GM23338 (cell line): ENCODE data around the gene NRG3. TPM values are rescaled to one million over a fixed set of nuclear protein-coding genes. Genes with fewer than 3 reads are reported as not detected.

Source experiments
- ATAC-seq: fragments of 200-7000 bp; cut with Tn5 transposase; 3 replicates; pipeline ENCODE4 v1.9.1; 2020
- DNase-seq: peaks from one replicate; pipeline ENCODE4 v3.0.0-alpha.2; 2015; ENCODE audit warnings: low spot score
- H2AFZ ChIP-seq: fragments of 200-600 bp; sonication (generic); 2 replicates; pipeline ENCODE4 v1.8.0; 2016; ENCODE audit warnings: antibody characterized with exemption, mild to moderate bottlenecking, moderate library complexity
- H3F3A ChIP-seq: fragments of 200-600 bp; sonication (generic); replicated peaks from 2 replicates; pipeline ENCODE4 v1.8.0; 2017; ENCODE audit warnings: antibody characterized with exemption, mixed run types, low read depth
- H3K27ac ChIP-seq: fragments of 200-600 bp; sonication (generic); 2 replicates; pipeline ENCODE4 v1.6.1; 2016; ENCODE audit warnings: low read depth
- H3K27me3 ChIP-seq: fragments of 200-600 bp; sonication (generic); 2 replicates; pipeline ENCODE4 v1.8.0; 2016; ENCODE audit warnings: mild to moderate bottlenecking, mixed run types, moderate library complexity; ENCODE audit not compliant: insufficient read depth
- H3K36me3 ChIP-seq: fragments of 200-600 bp; sonication (generic); 2 replicates; pipeline ENCODE4 v1.8.0; 2016; ENCODE audit warnings: mild to moderate bottlenecking; ENCODE audit not compliant: insufficient read depth
- H3K4me1 ChIP-seq: fragments of 200-600 bp; sonication (generic); 2 replicates; pipeline ENCODE4 v1.8.0; 2016; ENCODE audit warnings: mild to moderate bottlenecking, moderate library complexity; ENCODE audit not compliant: insufficient read depth
- H3K4me2 ChIP-seq: fragments of 200-600 bp; sonication (generic); 2 replicates; pipeline ENCODE4 v1.7.1; 2017; ENCODE audit warnings: mixed run types
- H3K4me3 ChIP-seq: fragments of 200-600 bp; sonication (generic); 2 replicates; pipeline ENCODE4 v1.6.1; 2016; ENCODE audit warnings: mixed run types
- H3K79me2 ChIP-seq: fragments of 200-600 bp; sonication (generic); replicated peaks from 2 replicates; pipeline ENCODE4 v1.8.0; 2017; ENCODE audit warnings: mild to moderate bottlenecking; ENCODE audit not compliant: insufficient read depth
- H3K9me2 ChIP-seq: fragments of 200-600 bp; sonication (generic); 2 replicates; pipeline ENCODE4 v1.8.0; 2017; ENCODE audit not compliant: insufficient read depth
- H4K20me1 ChIP-seq: fragments of 200-600 bp; sonication (generic); replicated peaks from 2 replicates; pipeline ENCODE4 v1.8.0; 2017; ENCODE audit warnings: mild to moderate bottlenecking; ENCODE audit not compliant: insufficient read depth
- H3K27ac Mint-ChIP-seq: 2 replicates; pipeline ENCODE4 v1.8.0; 2020; ENCODE audit warnings: inconsistent platforms, mild to moderate bottlenecking, moderate library complexity, mixed read lengths
- H3K27me3 Mint-ChIP-seq: 3 replicates; pipeline ENCODE4 v1.8.0; 2022; ENCODE audit warnings: low read depth, mild to moderate bottlenecking, moderate library complexity, mixed read lengths, inconsistent platforms; ENCODE audit not compliant: insufficient read depth, poor library complexity
- H3K36me3 Mint-ChIP-seq: 3 replicates; pipeline ENCODE4 v1.8.0; 2021; ENCODE audit warnings: low read depth, mild to moderate bottlenecking, inconsistent platforms, moderate library complexity, mixed read lengths
- H3K4me1 Mint-ChIP-seq: 3 replicates; pipeline ENCODE4 v1.8.0; 2020; ENCODE audit warnings: mild to moderate bottlenecking, inconsistent platforms, mixed read lengths
- H3K4me3 Mint-ChIP-seq: 3 replicates; pipeline ENCODE4 v1.8.0; 2021; ENCODE audit warnings: moderate library complexity, mild to moderate bottlenecking, inconsistent platforms, mixed read lengths
- H3K9me3 Mint-ChIP-seq: 3 replicates; pipeline ENCODE4 v1.8.0; 2020; ENCODE audit warnings: moderate library complexity, mild to moderate bottlenecking, inconsistent platforms, mixed read lengths
- ETS1 ChIP-seq: IDR thresholded peaks from 2 replicates; pipeline ENCODE4 v1.6.1; 2016; ENCODE audit warnings: antibody characterized with exemption
- EZH2 ChIP-seq: fragments of 200-600 bp; sonication (generic); IDR thresholded peaks from one replicate; pipeline ENCODE4 v1.8.0; 2017; ENCODE audit warnings: antibody characterized with exemption, mild to moderate bottlenecking, low read depth; ENCODE audit not compliant: unreplicated experiment
- NANOG ChIP-seq: IDR thresholded peaks from 2 replicates; pipeline ENCODE4 v1.6.1; 2016; ENCODE audit warnings: antibody characterized with exemption, borderline replicate concordance
- POLR2AphosphoS5 ChIP-seq: IDR thresholded peaks from 2 replicates; pipeline ENCODE4 v1.6.1; 2016; ENCODE audit warnings: antibody characterized with exemption, low read depth
- STAT1 ChIP-seq: IDR thresholded peaks from one replicate; pipeline ENCODE4 v1.6.1; 2016; ENCODE audit warnings: antibody characterized with exemption; ENCODE audit not compliant: unreplicated experiment
- ZNF114 ChIP-seq: fragments of 250-450 bp; sonication (Bioruptor Pico); IDR thresholded peaks from 2 replicates; pipeline ENCODE4 v1.5.0; 2020; ENCODE audit warnings: mild to moderate bottlenecking, moderate library complexity
- ZNF462 ChIP-seq: fragments of 250-450 bp; sonication (Bioruptor Pico); IDR thresholded peaks from 2 replicates; pipeline ENCODE4 v1.5.0; 2020; ENCODE audit warnings: mild to moderate bottlenecking, moderate library complexity
- polyA plus RNA-seq: library from polyadenylated mRNA; unstranded; fragments of >200 nt; fragmentation: Nextera tagmentation; extraction: Ambion mirVana; gene quantifications from 2 replicates; pipeline ENCODE4 v1.2.1, GENCODE V29; 2016
- total RNA-seq: library from RNA; depleted of rRNA; stranded (reverse); fragments of >200 nt; shearing (Covaris generic); gene quantifications from 2 replicates; pipeline ENCODE4 v1.2.3, GENCODE V29; 2014

The NRG3 gene
- total and polyA plus RNA-seq, 2 experiments from 2014 or later = 1.9 to 3.9 TPM

GRCh38 chr10:81963606-81964005 lies 88.6 kb downstream of the NRG3 start (continued):
- TF ChIP-seq ZNF462 (CRISPR knock-in tag) (no peak), ETS1 (no peak), EZH2 (no peak), STAT1 (no peak)

GRCh38 chr10:81967716-81968115 lies 92.7 kb downstream of the NRG3 start:
- Histone ChIP-seq H4K20me1 (no peaks in the 10 kb centered on the region), H3K4me2 (no peak overlapping the region), H3K27ac (no peak overlapping the region), H3K4me1 (no peaks in the 10 kb centered on the region), H3K4me3 (no peak overlapping the region), H3K9me2 (no peaks in the 10 kb centered on the region), H3K79me2 (no peaks in the 10 kb centered on the region; the same call in 1 of the 2 replicates), H3K27me3 (no peaks in the 10 kb centered on the region), H2AFZ (no peak overlapping the region), H3F3A (no peaks in the 10 kb centered on the region), H3K36me3 (no peaks in the 10 kb centered on the region)
- Mint-ChIP-seq H3K27ac (no peak overlapping the region), H3K27me3 (no peaks in the 10 kb centered on the region), H3K4me3 (no peak overlapping the region), H3K4me1 (no peaks in the 10 kb centered on the region; the same call in 2 of the 3 replicates), H3K9me3 (no peaks in the 10 kb centered on the region), H3K36me3 (no peaks in the 10 kb centered on the region)
- DNase-seq (no peak), ATAC-seq (no peak)
- TF ChIP-seq NANOG (no peak), ZNF114 (CRISPR knock-in tag) (no peak), POLR2AphosphoS5 (no peak), ZNF462 (CRISPR knock-in tag) (no peak), STAT1 (no peak)
